HepG2 (cell line): Measurements from ENCODE around the gene LEF1. TPM values are rescaled to one million over a fixed set of nuclear protein-coding genes. Genes with fewer than 3 reads are reported as not detected.

ENCODE experiments used
- ATAC-seq: fragments of 200-7000 bp; cut with Tn5 transposase; 3 replicates; pipeline ENCODE4 v1.9.1; 2020; ENCODE audit warnings: mild to moderate bottlenecking, moderate library complexity
- BruUV-seq: library from RNA; stranded (reverse); fragments of 400-500 nt; replicated peaks from 2 replicates; lab custom pipeline; 2021; lab: Mats Ljungman, UMichigan
- CTCF ChIA-PET: fragments of 300-600 bp; formaldehyde crosslinking; extraction: SDS; loops from one replicate; lab custom pipeline; 2021; ENCODE audit warnings: low total read pairs, inconsistent platforms, low intra/inter-chr PET ratio; lab: Yijun Ruan, JAX
- POLR2A ChIA-PET: fragments of 350-600 bp; sonication (Branson Sonifier 250); formaldehyde crosslinking; loops from one replicate; lab custom pipeline; 2020; ENCODE audit warnings: antibody characterized with exemption, inconsistent platforms; lab: Yijun Ruan, JAX
- DNase-seq: peaks from one replicate; pipeline ENCODE4 v3.0.0-alpha.2; 2015; ENCODE audit warnings: low spot score
- FAIRE-seq: peaks from 3 replicates; lab custom pipeline; 2011; peaks lifted over from hg19 to GRCh38; lab: Jason Lieb, UNC
- H2AFZ ChIP-seq: one replicate; pipeline ENCODE4 v1.6.1; 2011; ENCODE audit warnings: low read length, inconsistent platforms
- H3K27ac ChIP-seq: fragments of 300-600 bp; 3 replicates; pipeline ENCODE4 v1.8.0; 2011; ENCODE audit warnings: mixed run types, mild to moderate bottlenecking, mixed read lengths, low read length, inconsistent platforms; ENCODE audit not compliant: insufficient read depth; ENCODE audit errors: extremely low read length
- H3K27me3 ChIP-seq, 2 experiments: fragments of 200-600 bp in 1 of 2; 2 replicates in 1 of 2; 3 replicates in 1 of 2; pipeline versions ENCODE4 v1.6.0 to v1.8.0; 2011; ENCODE audit warnings: low read length in 2 of 2, mild to moderate bottlenecking in 2 of 2, moderate library complexity in 2 of 2, inconsistent platforms in 1 of 2; ENCODE audit not compliant: insufficient read depth in 2 of 2, control insufficient read depth in 1 of 2
- H3K36me3 ChIP-seq, 2 experiments: fragments of 200-600 bp in 1 of 2; replicated peaks in 1 of 2; 2 replicates in 1 of 2; 3 replicates in 1 of 2; pipeline versions ENCODE4 v1.5.1 to v1.8.0; 2011; ENCODE audit warnings: low read length in 2 of 2, inconsistent platforms in 1 of 2; ENCODE audit not compliant: insufficient read depth in 2 of 2, control insufficient read depth in 1 of 2
- H3K4me1 ChIP-seq: 2 replicates; pipeline ENCODE4 v1.5.1; 2012; ENCODE audit warnings: low read length, inconsistent platforms; ENCODE audit not compliant: insufficient read depth
- H3K4me2 ChIP-seq: 2 replicates; pipeline ENCODE4 v1.6.0; 2011; ENCODE audit warnings: low read depth, low read length, inconsistent platforms
- H3K4me3 ChIP-seq, 3 experiments: fragments of 200-600 bp in 1 of 3; sonication (generic), shearing (Covaris generic) in 1 of 3; replicated peaks in 1 of 3; 2 replicates each; pipeline ENCODE4 v1.5.1; 2011 to 2016; ENCODE audit warnings: low read length in 3 of 3, inconsistent platforms in 2 of 3, low read depth in 2 of 3, mild to moderate bottlenecking in 2 of 3, control low read depth in 1 of 3, mixed read lengths in 1 of 3; ENCODE audit not compliant: insufficient read depth in 1 of 3
- H3K79me2 ChIP-seq: one replicate; pipeline ENCODE4 v1.6.1; 2011; ENCODE audit warnings: low read length, inconsistent platforms; ENCODE audit not compliant: insufficient read depth
- H3K9ac ChIP-seq: 2 replicates; pipeline ENCODE4 v1.6.0; 2011; ENCODE audit warnings: mild to moderate bottlenecking, low read depth, low read length, inconsistent platforms; ENCODE audit not compliant: insufficient read depth
- H3K9me3 ChIP-seq: 2 replicates; pipeline ENCODE4 v1.5.1; 2012; ENCODE audit warnings: mild to moderate bottlenecking, low read length
- H4K20me1 ChIP-seq: 2 replicates; pipeline ENCODE4 v1.6.0; 2011; ENCODE audit warnings: inconsistent platforms, mild to moderate bottlenecking, low read length, moderate library complexity; ENCODE audit not compliant: insufficient read depth
- BRF2 ChIP-seq: sonication (generic); formaldehyde crosslinking; IDR thresholded peaks from 2 replicates; pipeline ENCODE4 v1.8.1; 2022; ENCODE audit warnings: mild to moderate bottlenecking, missing genetic modification reagents
- CHD4 ChIP-seq: fragments of 200-600 bp; sonication (generic); IDR thresholded peaks from 2 replicates; pipeline ENCODE4 v1.7.0; 2017; ENCODE audit warnings: mild to moderate bottlenecking, low read length, borderline replicate concordance
- NRL ChIP-seq: sonication (generic); formaldehyde crosslinking; IDR thresholded peaks from 2 replicates; pipeline ENCODE4 v1.5.0; 2020; ENCODE audit warnings: missing genetic modification reagents, mild to moderate bottlenecking, moderate library complexity, borderline replicate concordance
- PHF20 ChIP-seq: sonication (generic); formaldehyde crosslinking; IDR thresholded peaks from 2 replicates; pipeline ENCODE4 v1.5.0; 2020; ENCODE audit warnings: mild to moderate bottlenecking, missing genetic modification reagents
- SOX13 ChIP-seq, 3 experiments: fragments of 450-650 bp in 1 of 3; sonication (generic) in 1 of 3; formaldehyde crosslinking in 1 of 3; IDR thresholded peaks in 2 of 3; conservative IDR thresholded peaks in 1 of 3; 2 replicates each; pipeline versions ENCODE4 v1.5.0 to v1.6.1; 2016 to 2020; ENCODE audit warnings: antibody characterized with exemption in 1 of 3, mild to moderate bottlenecking in 1 of 3, missing compliant biosample characterization in 1 of 3, missing genetic modification reagents in 1 of 3, moderate library complexity in 1 of 3
- ZC3H4 ChIP-seq: sonication (generic); formaldehyde crosslinking; IDR thresholded peaks from 2 replicates; pipeline ENCODE4 v1.4.0; 2020; ENCODE audit warnings: missing genetic modification reagents, borderline replicate concordance
- ZNF251 ChIP-seq: sonication (generic); formaldehyde crosslinking; IDR thresholded peaks from 2 replicates; pipeline ENCODE4 v1.9.0; 2021; ENCODE audit warnings: mild to moderate bottlenecking, missing genetic modification reagents
- ZNF253 ChIP-seq: sonication (generic); formaldehyde crosslinking; IDR thresholded peaks from 2 replicates; pipeline ENCODE4 v1.8.0; 2022; ENCODE audit warnings: mild to moderate bottlenecking, missing genetic modification reagents, borderline replicate concordance
- ZNF660 ChIP-seq: sonication (generic); formaldehyde crosslinking; IDR thresholded peaks from 2 replicates; pipeline ENCODE4 v1.5.1; 2020; ENCODE audit warnings: mild to moderate bottlenecking, low read depth, missing genetic modification reagents, borderline replicate concordance
- ZNF781 ChIP-seq: sonication (generic); formaldehyde crosslinking; IDR thresholded peaks from 2 replicates; pipeline ENCODE4 v1.5.1; 2020; ENCODE audit warnings: borderline replicate concordance, mild to moderate bottlenecking, missing genetic modification reagents; ENCODE audit errors: not compliant biosample characterization
- ZNF83 ChIP-seq: sonication (generic); formaldehyde crosslinking; IDR thresholded peaks from 2 replicates; pipeline ENCODE4 v1.4.0; 2020; ENCODE audit warnings: missing genetic modification reagents, mild to moderate bottlenecking, borderline replicate concordance
- WGBS: methylation state at CpG from one replicate; pipeline ENCODE4 v1.1.6; 2017; ENCODE audit warnings: low lambda C conversion rate; 5-methylcytosine and 5-hydroxymethylcytosine counted together
- in situ Hi-C: cut with HindIII; loops from 2 replicates; pipeline ENCODE4 v1.10.0; 2017; ENCODE audit warnings: low pct_unique_long_range_greater_than_20kb; ENCODE audit not compliant: extremely low pct_ligation_motif_present
- intact Hi-C: fragments of 100-400 bp; cut with micrococcal nuclease; formaldehyde crosslinking; loops from one replicate; pipeline ENCODE4 v1.10.0; 2022; ENCODE audit not compliant: unreplicated experiment
- polyA plus RNA-seq, 8 experiments: library from polyadenylated mRNA; depleted of rRNA in 3 of 8; stranded (reverse) in 7 of 8; unstranded in 1 of 8; fragments of >200 nt; fragmentation: Illumina TruSeq in 4 of 8; extraction: Trizol in 4 of 8; gene quantifications; 2 replicates each; pipeline versions ENCODE4 v1.2.1 to v1.2.3, GENCODE V29; 2011 to 2016; ENCODE audit warnings: low read depth in 4 of 8, missing spikeins in 1 of 8, mixed read lengths in 1 of 8; ENCODE audit not compliant: insufficient read depth in 1 of 8
- total RNA-seq, 5 experiments: library from RNA; depleted of rRNA; stranded (reverse); fragments of >200 nt; fragmentation: Illumina TruSeq; extraction: Trizol; gene quantifications; 2 replicates each; pipeline ENCODE4 v1.2.3, GENCODE V29; 2016; ENCODE audit warnings: low read depth in 1 of 5
- TF ChIP-seq, protein P1 (sequence below): sonication (generic); formaldehyde crosslinking; IDR thresholded peaks from 2 replicates; pipeline ENCODE4 v1.4.0; 2020; ENCODE audit warnings: missing genetic modification reagents

Gene LEF1
- total and polyA plus RNA-seq, 2 of the 13 experiments (the other 11 are each of a cell fraction or from before 2014, with no cell fraction given), result 0.22 to 0.29 TPM

DNA sequence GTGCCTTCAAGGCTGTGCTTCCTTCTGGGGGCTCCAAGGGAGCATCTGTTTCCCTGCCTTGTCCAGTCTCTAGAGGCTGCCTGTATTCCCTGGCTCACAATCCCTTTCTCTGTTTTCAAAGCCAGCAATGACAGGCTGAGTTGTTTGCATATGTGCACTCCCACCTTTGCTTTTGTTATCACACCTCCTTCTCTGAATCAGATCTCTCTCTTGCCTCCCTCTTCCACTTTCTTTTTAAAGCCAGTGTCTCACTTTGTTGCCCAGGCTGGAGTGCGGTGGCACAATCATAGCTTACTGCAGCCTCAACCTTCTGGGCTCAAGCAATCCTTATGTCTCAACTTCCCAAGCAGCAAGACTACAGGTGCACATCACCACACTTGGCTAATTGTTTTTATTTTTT is 37.1 kb upstream of the LEF1 start:
- Histone ChIP-seq H4K20me1 (no peaks in the 10 kb centered on the region), H3K4me3 (no peak overlapping the region), H3K79me2 (no peaks in the 10 kb centered on the region), H2AFZ (no peak overlapping the region), H3K4me2 (no peak overlapping the region), H3K9me3 (no peaks in the 10 kb centered on the region), H3K27ac (no peak overlapping the region), H3K9ac (no peak overlapping the region), H3K27me3 (no peaks in the 10 kb centered on the region), H3K36me3 (no peaks in the 10 kb centered on the region), H3K4me1 (no peaks in the 10 kb centered on the region)
- POLR2A ChIA-PET, result no interaction called here
- FAIRE-seq, result no peak
- ATAC-seq, result no peak
- in situ Hi-C loops (no loop called here), intact Hi-C loops (no loop called here)
- BruUV-seq, result no TSS peak
- 81% methylated on average over 1 of the region's 1 CpG for WGBS
- CTCF ChIA-PET, result no interaction called here
- TF ChIP-seq PHF20 (CRISPR knock-in tag), result no peak
- TF ChIP-seq CHD4, result no peak
- TF ChIP-seq ZNF781, result no peak
- TF ChIP-seq ZNF253 (CRISPR knock-in tag), result no peak
- TF ChIP-seq ZC3H4, result no peak
- no peak for DNase-seq

GRCh38 chr4:108204518-108204917 is 35.8 kb upstream of the LEF1 start:
- ATAC-seq (no peak), FAIRE-seq (no peak), DNase-seq (no peak)
- ChIA-PET POLR2A (no interaction called here), CTCF (no interaction called here)
- H3K27me3 ChIP-seq, result no peaks in the 10 kb centered on the region
- BruUV-seq, result no TSS peak
- H4K20me1 ChIP-seq, result no peaks in the 10 kb centered on the region
- no peak overlapping the region for H2AFZ ChIP-seq
- no peaks in the 10 kb centered on the region for H3K4me1 ChIP-seq
- H3K27ac ChIP-seq, result no peak overlapping the region
- intact Hi-C loops, result no loop called here
- no peak overlapping the region for H3K4me3 ChIP-seq
- H3K79me2 ChIP-seq, result no peaks in the 10 kb centered on the region
- H3K36me3 ChIP-seq, result no peaks in the 10 kb centered on the region
- H3K4me2 ChIP-seq, result no peak overlapping the region
- in situ Hi-C loops, result no loop called here
- no peak overlapping the region for H3K9ac ChIP-seq
- no peaks in the 10 kb centered on the region for H3K9me3 ChIP-seq
- WGBS, result 44% methylated on average over 2 of the region's 2 CpGs
- no peak for TF ChIP-seq ZNF83 (CRISPR knock-in tag)
- TF ChIP-seq, protein P1, sequence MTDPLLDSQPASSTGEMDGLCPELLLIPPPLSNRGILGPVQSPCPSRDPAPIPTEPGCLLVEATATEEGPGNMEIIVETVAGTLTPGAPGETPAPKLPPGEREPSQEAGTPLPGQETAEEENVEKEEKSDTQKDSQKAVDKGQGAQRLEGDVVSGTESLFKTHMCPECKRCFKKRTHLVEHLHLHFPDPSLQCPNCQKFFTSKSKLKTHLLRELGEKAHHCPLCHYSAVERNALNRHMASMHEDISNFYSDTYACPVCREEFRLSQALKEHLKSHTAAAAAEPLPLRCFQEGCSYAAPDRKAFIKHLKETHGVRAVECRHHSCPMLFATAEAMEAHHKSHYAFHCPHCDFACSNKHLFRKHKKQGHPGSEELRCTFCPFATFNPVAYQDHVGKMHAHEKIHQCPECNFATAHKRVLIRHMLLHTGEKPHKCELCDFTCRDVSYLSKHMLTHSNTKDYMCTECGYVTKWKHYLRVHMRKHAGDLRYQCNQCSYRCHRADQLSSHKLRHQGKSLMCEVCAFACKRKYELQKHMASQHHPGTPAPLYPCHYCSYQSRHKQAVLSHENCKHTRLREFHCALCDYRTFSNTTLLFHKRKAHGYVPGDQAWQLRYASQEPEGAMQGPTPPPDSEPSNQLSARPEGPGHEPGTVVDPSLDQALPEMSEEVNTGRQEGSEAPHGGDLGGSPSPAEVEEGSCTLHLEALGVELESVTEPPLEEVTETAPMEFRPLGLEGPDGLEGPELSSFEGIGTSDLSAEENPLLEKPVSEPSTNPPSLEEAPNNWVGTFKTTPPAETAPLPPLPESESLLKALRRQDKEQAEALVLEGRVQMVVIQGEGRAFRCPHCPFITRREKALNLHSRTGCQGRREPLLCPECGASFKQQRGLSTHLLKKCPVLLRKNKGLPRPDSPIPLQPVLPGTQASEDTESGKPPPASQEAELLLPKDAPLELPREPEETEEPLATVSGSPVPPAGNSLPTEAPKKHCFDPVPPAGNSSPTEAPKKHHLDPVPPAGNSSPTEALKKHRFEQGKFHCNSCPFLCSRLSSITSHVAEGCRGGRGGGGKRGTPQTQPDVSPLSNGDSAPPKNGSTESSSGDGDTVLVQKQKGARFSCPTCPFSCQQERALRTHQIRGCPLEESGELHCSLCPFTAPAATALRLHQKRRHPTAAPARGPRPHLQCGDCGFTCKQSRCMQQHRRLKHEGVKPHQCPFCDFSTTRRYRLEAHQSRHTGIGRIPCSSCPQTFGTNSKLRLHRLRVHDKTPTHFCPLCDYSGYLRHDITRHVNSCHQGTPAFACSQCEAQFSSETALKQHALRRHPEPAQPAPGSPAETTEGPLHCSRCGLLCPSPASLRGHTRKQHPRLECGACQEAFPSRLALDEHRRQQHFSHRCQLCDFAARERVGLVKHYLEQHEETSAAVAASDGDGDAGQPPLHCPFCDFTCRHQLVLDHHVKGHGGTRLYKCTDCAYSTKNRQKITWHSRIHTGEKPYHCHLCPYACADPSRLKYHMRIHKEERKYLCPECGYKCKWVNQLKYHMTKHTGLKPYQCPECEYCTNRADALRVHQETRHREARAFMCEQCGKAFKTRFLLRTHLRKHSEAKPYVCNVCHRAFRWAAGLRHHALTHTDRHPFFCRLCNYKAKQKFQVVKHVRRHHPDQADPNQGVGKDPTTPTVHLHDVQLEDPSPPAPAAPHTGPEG (CRISPR knock-in tag), result no peak
- TF ChIP-seq ZNF660 (CRISPR knock-in tag), result no peak
- TF ChIP-seq BRF2 (CRISPR knock-in tag), result no peak
- no peak for TF ChIP-seq ZNF251 (CRISPR knock-in tag)
- no peak for TF ChIP-seq SOX13 (IDR thresholded peaks at IDR 0.05)
- TF ChIP-seq SOX13 (CRISPR knock-in tag; conservative IDR thresholded peaks at IDR 0.05 in 1 of 2, IDR thresholded peaks at IDR 0.05 in 1 of 2), result no peak
- no peak for TF ChIP-seq NRL (CRISPR knock-in tag)
